Caco-2 (cell line): Measurements from ENCODE around the gene PSMG3. TPM values are rescaled to one million over a fixed set of nuclear protein-coding genes. Genes with fewer than 3 reads are reported as not detected.

Experiments
- BruUV-seq: library from RNA; stranded (reverse); fragments of 400-500 nt; replicated peaks from 2 replicates; lab custom pipeline; 2021; lab: Mats Ljungman, UMichigan
- CTCF ChIA-PET: fragments of 300-600 bp; sonication (Branson Sonifier 250); formaldehyde crosslinking; loops from one replicate; lab custom pipeline; 2022; ENCODE audit warnings: antibody characterized with exemption; lab: Charles Lee
- POLR2A ChIA-PET: fragments of 300-600 bp; sonication (Branson Sonifier 250); formaldehyde crosslinking; loops from one replicate; lab custom pipeline; 2022; ENCODE audit warnings: antibody characterized with exemption; lab: Charles Lee
- DNase-seq, 2 experiments: peaks; one replicate each; pipeline versions ENCODE4 v3.0.0 to v3.0.0-alpha.2; 2020 to 2022
- H3K27me3 ChIP-seq: replicated peaks from 2 replicates; pipeline ENCODE4 v1.6.0; 2011; ENCODE audit warnings: low read length; ENCODE audit not compliant: control insufficient read depth, insufficient read depth
- H3K36me3 ChIP-seq: 2 replicates; pipeline ENCODE4 v1.5.1; 2011; ENCODE audit warnings: low read length; ENCODE audit not compliant: control insufficient read depth, insufficient read depth
- H3K4me1 ChIP-seq: fragments of 250-450 bp; sonication (Bioruptor Pico); 2 replicates; pipeline ENCODE4 v1.5.1; 2020; ENCODE audit warnings: mild to moderate bottlenecking
- H3K4me3 ChIP-seq: 2 replicates; pipeline ENCODE4 v1.5.1; 2011; ENCODE audit warnings: low read depth, mild to moderate bottlenecking, control low read depth, low read length
- H3K9me3 ChIP-seq: fragments of 250-450 bp; sonication (Bioruptor Pico); 2 replicates; pipeline ENCODE4 v1.5.1; 2020; ENCODE audit warnings: mild to moderate bottlenecking, moderate library complexity
- H3K27ac Mint-ChIP-seq: one replicate; pipeline ENCODE4 v1.8.0; 2022; ENCODE audit warnings: mixed read lengths; ENCODE audit not compliant: unreplicated experiment
- H3K27me3 Mint-ChIP-seq: one replicate; pipeline ENCODE4 v1.8.0; 2022; ENCODE audit warnings: mixed read lengths; ENCODE audit not compliant: insufficient read depth, unreplicated experiment
- H3K36me3 Mint-ChIP-seq: one replicate; pipeline ENCODE4 v1.8.0; 2022; ENCODE audit warnings: mild to moderate bottlenecking, mixed read lengths; ENCODE audit not compliant: insufficient read depth, unreplicated experiment
- H3K4me1 Mint-ChIP-seq: one replicate; pipeline ENCODE4 v1.8.0; 2022; ENCODE audit warnings: low read depth, mixed read lengths; ENCODE audit not compliant: unreplicated experiment
- H3K4me3 Mint-ChIP-seq: one replicate; pipeline ENCODE4 v1.8.0; 2022; ENCODE audit warnings: mild to moderate bottlenecking, moderate library complexity, mixed read lengths; ENCODE audit not compliant: unreplicated experiment
- H3K9me3 Mint-ChIP-seq: one replicate; pipeline ENCODE4 v1.8.0; 2022; ENCODE audit warnings: mixed read lengths; ENCODE audit not compliant: unreplicated experiment
- intact Hi-C: fragments of 100-400 bp; cut with micrococcal nuclease; formaldehyde crosslinking; loops from one replicate; pipeline ENCODE4 v1.10.0; 2022; ENCODE audit not compliant: unreplicated experiment
- total RNA-seq: library from RNA; stranded (reverse); gene quantifications from 2 replicates; pipeline ENCODE4 v1.2.3, GENCODE V29; 2022
- TF ChIP-seq, protein P1 (sequence below), 2 experiments: fragments of 200-600 bp in 1 of 2; IDR thresholded peaks; 1 replicate in 1 of 2; 2 replicates in 1 of 2; pipeline versions ENCODE4 v1.5.1 to v1.8.0; 2011 to 2022; ENCODE audit warnings: antibody characterized with exemption in 1 of 2, control low read depth in 1 of 2, inconsistent platforms in 1 of 2, low read depth in 1 of 2, low read length in 1 of 2, mild to moderate bottlenecking in 1 of 2, moderate library complexity in 1 of 2; ENCODE audit not compliant: insufficient read depth in 1 of 2, severe bottlenecking in 1 of 2, unreplicated experiment in 1 of 2

Gene PSMG3
- total RNA-seq, 1 experiment from 2014 or later, result 35.1 TPM

DNA sequence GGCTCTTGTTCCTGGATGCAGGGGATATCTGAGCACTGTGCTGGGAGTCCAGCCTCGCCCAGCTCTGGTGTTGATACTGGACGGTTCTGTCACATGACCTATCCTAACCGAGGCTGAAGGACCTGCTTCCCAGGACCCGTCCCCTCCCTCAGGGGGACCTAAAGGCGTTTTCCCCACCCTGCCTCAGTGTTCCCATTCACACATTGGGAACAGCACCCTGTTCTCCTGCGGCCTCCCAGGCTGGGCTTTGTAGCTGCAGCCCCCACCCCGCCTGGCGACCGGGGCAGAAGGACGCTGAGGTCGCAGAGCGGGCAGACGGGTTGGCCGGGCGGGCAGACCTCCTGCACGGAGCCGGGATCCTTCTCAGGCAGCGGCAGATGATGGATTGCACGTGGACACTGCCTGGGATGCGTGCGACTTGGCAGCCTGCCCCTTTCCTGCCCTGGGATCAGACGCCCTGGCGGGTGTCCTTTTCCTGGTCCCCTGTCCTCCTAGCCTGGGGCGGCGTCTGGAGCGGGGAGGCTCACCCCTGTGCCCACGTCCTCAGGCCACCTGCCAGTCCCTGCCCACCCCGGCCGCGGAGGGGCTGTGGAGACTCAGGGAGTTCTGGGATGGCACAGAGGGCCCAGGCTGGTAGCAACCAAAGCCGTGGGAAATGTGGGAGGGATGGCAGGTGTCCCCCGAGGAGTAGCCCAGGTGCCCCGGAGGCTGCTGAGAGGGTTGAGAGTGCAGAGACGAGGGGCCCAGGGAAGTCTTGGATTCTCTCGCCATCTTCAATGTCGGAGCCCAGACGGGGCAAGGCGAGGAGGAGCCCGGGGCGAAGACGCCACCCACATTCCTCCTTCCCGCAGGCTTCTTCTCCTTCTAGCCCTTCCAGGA, 17.2 kb upstream of the PSMG3 start:
- no peak for DNase-seq
- H3K27me3 Mint-ChIP-seq, result peaks cover 17% of the 10 kb centered on the region
- H3K9me3 ChIP-seq, result peaks cover 8% of the 10 kb centered on the region
- H3K27me3 ChIP-seq, result no peaks in the 10 kb centered on the region
- no peaks in the 10 kb centered on the region for H3K4me1 ChIP-seq
- H3K4me3 Mint-ChIP-seq, result peak overlapping the region; percentile 45
- no peak overlapping the region for H3K27ac Mint-ChIP-seq
- intact Hi-C loops, result no loop called here
- TF ChIP-seq, protein P1, sequence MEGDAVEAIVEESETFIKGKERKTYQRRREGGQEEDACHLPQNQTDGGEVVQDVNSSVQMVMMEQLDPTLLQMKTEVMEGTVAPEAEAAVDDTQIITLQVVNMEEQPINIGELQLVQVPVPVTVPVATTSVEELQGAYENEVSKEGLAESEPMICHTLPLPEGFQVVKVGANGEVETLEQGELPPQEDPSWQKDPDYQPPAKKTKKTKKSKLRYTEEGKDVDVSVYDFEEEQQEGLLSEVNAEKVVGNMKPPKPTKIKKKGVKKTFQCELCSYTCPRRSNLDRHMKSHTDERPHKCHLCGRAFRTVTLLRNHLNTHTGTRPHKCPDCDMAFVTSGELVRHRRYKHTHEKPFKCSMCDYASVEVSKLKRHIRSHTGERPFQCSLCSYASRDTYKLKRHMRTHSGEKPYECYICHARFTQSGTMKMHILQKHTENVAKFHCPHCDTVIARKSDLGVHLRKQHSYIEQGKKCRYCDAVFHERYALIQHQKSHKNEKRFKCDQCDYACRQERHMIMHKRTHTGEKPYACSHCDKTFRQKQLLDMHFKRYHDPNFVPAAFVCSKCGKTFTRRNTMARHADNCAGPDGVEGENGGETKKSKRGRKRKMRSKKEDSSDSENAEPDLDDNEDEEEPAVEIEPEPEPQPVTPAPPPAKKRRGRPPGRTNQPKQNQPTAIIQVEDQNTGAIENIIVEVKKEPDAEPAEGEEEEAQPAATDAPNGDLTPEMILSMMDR (IDR thresholded peaks at IDR 0.05; ENCODE audit: insufficient read depth in 1 of 2, low read depth in 1 of 2, low read length in 1 of 2, severe bottlenecking in 1 of 2, unreplicated experiment in 1 of 2), result no peak
- H3K9me3 Mint-ChIP-seq, result peaks cover 10% of the 10 kb centered on the region
- H3K36me3 ChIP-seq, result no peaks in the 10 kb centered on the region
- no peak overlapping the region for H3K4me3 ChIP-seq
- H3K36me3 Mint-ChIP-seq, result no peaks in the 10 kb centered on the region
- no TSS peak for BruUV-seq
- ChIA-PET POLR2A (no interaction called here), CTCF (no interaction called here)
- no peaks in the 10 kb centered on the region for H3K4me1 Mint-ChIP-seq

DNA sequence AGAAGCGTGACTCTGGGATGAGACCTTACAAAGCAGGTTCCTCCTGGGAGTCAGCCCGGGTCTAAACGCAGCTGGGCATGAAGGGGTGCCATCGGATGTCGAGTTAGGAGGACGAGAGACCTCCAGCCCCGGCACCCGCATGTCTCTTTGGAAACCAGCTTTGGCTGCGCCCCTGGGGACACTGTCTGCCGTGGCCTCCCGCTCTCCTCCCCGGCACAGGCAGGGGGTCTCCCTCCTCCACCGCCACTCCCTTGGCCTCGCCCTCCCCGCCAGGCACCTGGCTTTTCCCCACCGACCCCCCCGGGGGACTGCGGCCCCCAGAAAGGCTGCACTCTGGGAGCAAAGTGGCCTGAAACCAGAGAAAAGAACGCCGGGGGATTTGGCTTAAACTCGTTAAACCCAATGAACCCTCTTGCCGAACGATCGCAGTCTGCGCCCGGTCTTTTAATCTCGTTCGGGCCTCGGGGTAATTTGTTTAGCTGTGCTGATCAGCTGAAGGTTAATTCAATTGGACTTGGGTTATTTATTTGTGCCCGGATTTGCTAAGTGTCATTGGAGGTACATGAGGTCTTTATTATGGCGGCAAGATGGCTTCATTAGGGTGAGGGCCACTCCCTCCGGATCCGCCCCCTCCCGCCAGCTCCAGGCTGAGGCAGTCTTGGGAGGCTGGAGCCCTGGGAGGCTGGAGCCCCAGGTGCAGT, 16.4 kb upstream of the PSMG3 start:
- no peaks in the 10 kb centered on the region for H3K27me3 ChIP-seq
- no TSS peak for BruUV-seq
- no peak for DNase-seq
- peak overlapping the region; percentile 45 for H3K4me3 Mint-ChIP-seq
- H3K4me1 Mint-ChIP-seq, result no peaks in the 10 kb centered on the region
- peaks cover 10% of the 10 kb centered on the region for H3K9me3 Mint-ChIP-seq
- peaks cover 12% of the 10 kb centered on the region for H3K27me3 Mint-ChIP-seq
- ChIA-PET CTCF (no interaction called here), POLR2A (no interaction called here)
- no peaks in the 10 kb centered on the region for H3K4me1 ChIP-seq
- H3K9me3 ChIP-seq, result peaks cover 8% of the 10 kb centered on the region
- no peaks in the 10 kb centered on the region for H3K36me3 ChIP-seq
- intact Hi-C loops, result no loop called here
- no peaks in the 10 kb centered on the region for H3K36me3 Mint-ChIP-seq
- TF ChIP-seq, protein P1 (IDR thresholded peaks at IDR 0.05; ENCODE audit: insufficient read depth in 1 of 2, low read depth in 1 of 2, low read length in 1 of 2, severe bottlenecking in 1 of 2, unreplicated experiment in 1 of 2), result no peak
- H3K27ac Mint-ChIP-seq, result no peak overlapping the region
- H3K4me3 ChIP-seq, result no peak overlapping the region

DNA sequence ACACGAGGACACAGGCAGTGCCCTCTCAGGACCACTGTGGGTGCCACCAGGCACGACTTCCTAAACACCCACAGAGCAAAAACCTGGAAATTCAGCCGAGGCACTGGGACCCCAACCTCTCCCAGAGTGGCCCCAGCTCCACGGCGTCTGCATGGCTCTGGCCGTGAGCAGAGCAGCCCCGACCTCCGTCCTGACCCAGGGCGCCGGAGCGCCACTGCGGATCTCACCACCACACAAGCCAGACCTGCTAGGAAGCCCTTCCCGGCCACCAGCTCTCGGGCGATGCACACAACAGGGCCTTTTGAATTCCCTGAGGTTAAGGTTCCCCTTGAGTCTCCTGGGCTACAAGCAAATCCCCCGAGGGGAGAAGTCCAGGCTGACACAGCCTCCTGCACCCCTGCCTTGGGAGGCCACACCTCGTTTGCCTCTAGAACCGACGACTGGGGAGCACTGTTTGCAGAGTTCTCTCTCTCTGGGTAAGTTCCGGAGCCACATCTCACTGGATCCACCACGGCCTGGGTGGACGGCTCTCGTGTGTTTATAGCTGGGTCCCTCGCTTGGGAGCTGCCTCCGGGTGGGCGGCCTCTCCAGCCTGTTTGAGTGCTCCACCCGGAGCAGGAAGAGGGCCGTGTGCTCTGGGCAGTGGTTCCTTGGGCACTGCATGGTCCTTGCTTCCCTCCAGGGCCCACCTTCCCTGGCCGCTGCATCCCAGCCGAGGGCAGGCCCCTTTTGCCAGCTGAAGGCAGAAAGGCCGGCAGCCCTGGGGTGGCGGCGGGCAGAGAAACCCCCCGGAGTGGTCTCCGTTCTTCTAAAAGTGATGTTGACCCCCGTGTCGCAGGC, 15.5 kb upstream of the PSMG3 start:
- POLR2A ChIA-PET, result no interaction called here
- intact Hi-C loops, result no loop called here
- no peak overlapping the region for H3K27ac Mint-ChIP-seq
- peaks cover 10% of the 10 kb centered on the region for H3K9me3 Mint-ChIP-seq
- no peak for DNase-seq
- Histone ChIP-seq H3K9me3 (peaks cover 8% of the 10 kb centered on the region), H3K27me3 (no peaks in the 10 kb centered on the region), H3K4me1 (no peaks in the 10 kb centered on the region), H3K4me3 (no peak overlapping the region), H3K36me3 (no peaks in the 10 kb centered on the region)
- TF ChIP-seq, protein P1 (IDR thresholded peaks at IDR 0.05; ENCODE audit: insufficient read depth in 1 of 2, low read depth in 1 of 2, low read length in 1 of 2, severe bottlenecking in 1 of 2, unreplicated experiment in 1 of 2), result no peak
- BruUV-seq, result no TSS peak
- no peaks in the 10 kb centered on the region for H3K36me3 Mint-ChIP-seq
- CTCF ChIA-PET, result no interaction called here
- no peak overlapping the region for H3K4me3 Mint-ChIP-seq
- H3K27me3 Mint-ChIP-seq, result peaks cover 8% of the 10 kb centered on the region
- peaks cover 2% of the 10 kb centered on the region for H3K4me1 Mint-ChIP-seq
